GM23338 (cell line): ENCODE results near the gene BRME1.

Experiments used
- EZH2 ChIP-seq: fragments of 200-600 bp; sonication (generic); IDR thresholded peaks from one replicate; pipeline ENCODE4 v1.8.0; 2017; ENCODE audit warnings: antibody characterized with exemption, mild to moderate bottlenecking, low read depth; ENCODE audit not compliant: unreplicated experiment
- EZH2phosphoT487 ChIP-seq: fragments of 200-600 bp; sonication (generic); IDR thresholded peaks from one replicate; pipeline ENCODE4 v1.8.1; 2018; ENCODE audit warnings: antibody characterized with exemption; ENCODE audit not compliant: unreplicated experiment
- POLR2AphosphoS5 ChIP-seq: IDR thresholded peaks from 2 replicates; pipeline ENCODE4 v1.6.1; 2016; ENCODE audit warnings: antibody characterized with exemption, low read depth

- no peak for TF ChIP-seq EZH2
- TF ChIP-seq EZH2phosphoT487: no peak
- TF ChIP-seq POLR2AphosphoS5: no peak
Observed at GRCh38 chr19:13876834-13877233, 29.1 kb downstream of the BRME1 start, which contains the start of gene NANOS3.
